ENCODE results near the gene ABL1. TPM values are rescaled to one million over a fixed set of nuclear protein-coding genes. Genes with fewer than 3 reads are reported as not detected.

The ABL1 gene
- total RNA-seq, 2 donors from 2014 or later: 62.8 to 123 TPM

- ATAC-seq (ENCODE audit: insufficient number of reproducible peaks, low FRiP score, low read depth) (no peak), DNase-seq (ENCODE audit: low spot score) (no peak)
- TF ChIP-seq CTCF (IDR thresholded peaks at IDR 0.05): no peak
- Histone ChIP-seq H3K9me3 (no peaks in the 10 kb centered on the region), H3K27me3 (replicated peaks; ENCODE audit: insufficient read depth) (no peaks in the 10 kb centered on the region), H3K36me3 (no peaks in the 10 kb centered on the region), H3K27ac (peak overlapping the region; percentile 44 to 82), H3K4me1 (ENCODE audit: control insufficient read depth in 1 of 2, low read depth in 2 of 2) (peaks cover 18 to 31% of the 10 kb centered on the region in 2 donors), H3K4me3 (no peak overlapping the region)
Observed at GRCh38 chr9:130825809-130826208, 9.2 kb upstream of the ABL1 start.

GRCh38 chr9:130829762-130830161, 5.3 kb upstream of the ABL1 start:
- TF ChIP-seq CTCF (IDR thresholded peaks at IDR 0.05): no peak

GRCh38 chr9:130830231-130830760, 4.8 kb upstream of the ABL1 start:
- no peaks in the 10 kb centered on the region for H3K36me3 ChIP-seq
- no peaks in the 10 kb centered on the region for H3K27me3 ChIP-seq (replicated peaks; ENCODE audit: insufficient read depth)
- DNase-seq (ENCODE audit: low spot score) (no peak), ATAC-seq (ENCODE audit: insufficient number of reproducible peaks, low FRiP score, low read depth) (no peak)
- H3K4me1 ChIP-seq (ENCODE audit: control insufficient read depth in 1 of 2, low read depth in 2 of 2): peaks cover 10 to 27% of the 10 kb centered on the region in 2 donors
- H3K27ac ChIP-seq: no peak overlapping the region
- H3K4me3 ChIP-seq: no peak overlapping the region
- TF ChIP-seq CTCF (IDR thresholded peaks at IDR 0.05): no peak
- H3K9me3 ChIP-seq: no peaks in the 10 kb centered on the region

More at GRCh38 chr9:130829762-130830161, 5.3 kb upstream of the ABL1 start:
- Histone ChIP-seq H3K4me1 (ENCODE audit: control insufficient read depth in 1 of 2, low read depth in 2 of 2) (peaks cover 13 to 32% of the 10 kb centered on the region in 2 donors), H3K27me3 (replicated peaks; ENCODE audit: insufficient read depth) (no peaks in the 10 kb centered on the region), H3K27ac (no peak overlapping the region), H3K9me3 (no peaks in the 10 kb centered on the region), H3K4me3 (no peak overlapping the region), H3K36me3 (no peaks in the 10 kb centered on the region)
- DNase-seq (ENCODE audit: low spot score): no peak
- ATAC-seq (ENCODE audit: insufficient number of reproducible peaks, low FRiP score, low read depth): no peak

- Histone ChIP-seq H3K4me3 (no peak overlapping the region), H3K27ac (no peak overlapping the region), H3K27me3 (replicated peaks; ENCODE audit: insufficient read depth) (no peaks in the 10 kb centered on the region), H3K4me1 (ENCODE audit: control insufficient read depth in 1 of 2, low read depth in 2 of 2) (peaks cover 2 to 19% of the 10 kb centered on the region in 2 donors), H3K9me3 (no peaks in the 10 kb centered on the region), H3K36me3 (no peaks in the 10 kb centered on the region)
- ATAC-seq (ENCODE audit: insufficient number of reproducible peaks, low FRiP score, low read depth) (no peak), DNase-seq (ENCODE audit: low spot score) (no peak)
- no peak for TF ChIP-seq CTCF (IDR thresholded peaks at IDR 0.05)
Observed at GRCh38 chr9:130831077-130831476, 4.0 kb upstream of the ABL1 start.

GRCh38 chr9:130833031-130833990, 1.7 kb upstream of the ABL1 start:
- Histone ChIP-seq H3K9me3 (no peaks in the 10 kb centered on the region), H3K4me1 (ENCODE audit: control insufficient read depth in 1 of 2, low read depth in 2 of 2) (peaks cover 8 to 32% of the 10 kb centered on the region in 2 donors), H3K36me3 (no peaks in the 10 kb centered on the region), H3K4me3 (no peak overlapping the region), H3K27me3 (replicated peaks; ENCODE audit: insufficient read depth) (no peaks in the 10 kb centered on the region), H3K27ac (peak overlapping the region; percentile 81 to 91)
- DNase-seq (ENCODE audit: low spot score) (no peak), ATAC-seq (ENCODE audit: insufficient number of reproducible peaks, low FRiP score, low read depth) (no peak)
- TF ChIP-seq CTCF (IDR thresholded peaks at IDR 0.05): no peak
